Large intestine (tissue), 3 donors: ENCODE data around the gene PTPRN2. TPM values are rescaled to one million over a fixed set of nuclear protein-coding genes. Genes with fewer than 3 reads are reported as not detected.

Experiments
- DNase-seq, 2 donors: peaks; one replicate each; pipeline versions ENCODE4 v3.0.0 to v3.0.0-alpha.2; 2013
- H3K27ac ChIP-seq: one replicate; pipeline ENCODE4 v1.5.1; 2013; ENCODE audit warnings: low read length
- H3K27me3 ChIP-seq: 2 replicates; pipeline ENCODE4 v1.6.1; 2013; ENCODE audit warnings: low read length; ENCODE audit not compliant: control insufficient read depth, insufficient read depth
- H3K36me3 ChIP-seq: 2 replicates; pipeline ENCODE4 v1.6.1; 2013; ENCODE audit warnings: low read length; ENCODE audit not compliant: control insufficient read depth, insufficient read depth
- H3K4me1 ChIP-seq: one replicate; pipeline ENCODE4 v1.6.1; 2013; ENCODE audit warnings: low read length; ENCODE audit not compliant: control insufficient read depth, insufficient read depth
- H3K4me3 ChIP-seq: one replicate; pipeline ENCODE4 v1.5.1; 2013; ENCODE audit warnings: low read length
- H3K9me3 ChIP-seq: one replicate; pipeline ENCODE4 v1.6.1; 2013; ENCODE audit warnings: mild to moderate bottlenecking, low read depth, low read length, moderate library complexity; ENCODE audit not compliant: control insufficient read depth
- WGBS: methylation state at CpG from one replicate; pipeline ENCODE4 v1.1.5; 2013; ENCODE audit warnings: low lambda C conversion rate; ENCODE audit not compliant: insufficient coverage; 5-methylcytosine and 5-hydroxymethylcytosine counted together
- polyA plus RNA-seq: library from polyadenylated mRNA; unstranded; fragments of 120-200 nt; gene quantifications from one replicate; pipeline ENCODE4 v1.2.1, GENCODE V29; 2013

PTPRN2 gene
- polyA plus RNA-seq, 1 donor: 13.4 TPM

GRCh38 chr7:158576050-158576762, 11.4 kb downstream of the PTPRN2 start:
- Histone ChIP-seq H3K4me3 (no peak overlapping the region), H3K36me3 (no peaks in the 10 kb centered on the region), H3K27ac (no peak overlapping the region), H3K9me3 (peaks cover 8% of the 10 kb centered on the region), H3K4me1 (peaks cover 3% of the 10 kb centered on the region), H3K27me3 (no peaks in the 10 kb centered on the region)
- no peak for DNase-seq
- WGBS: no CpG with 5 or more reads among the region's 11 CpGs

- Histone ChIP-seq H3K36me3 (no peaks in the 10 kb centered on the region), H3K4me1 (no peaks in the 10 kb centered on the region), H3K27me3 (peaks cover 14% of the 10 kb centered on the region), H3K27ac (no peak overlapping the region), H3K4me3 (no peak overlapping the region), H3K9me3 (no peaks in the 10 kb centered on the region)
- no peak for DNase-seq
- no CpG with 5 or more reads among the region's 8 CpGs for WGBS
These were observed 13.2 kb downstream of the PTPRN2 start for GRCh38 chr7:158574308-158575036.

- Histone ChIP-seq H3K9me3 (peaks cover 5% of the 10 kb centered on the region), H3K27ac (no peak overlapping the region), H3K4me1 (no peaks in the 10 kb centered on the region), H3K27me3 (peaks cover 22% of the 10 kb centered on the region), H3K36me3 (no peaks in the 10 kb centered on the region), H3K4me3 (no peak overlapping the region)
- no CpG with 5 or more reads among the region's 4 CpGs for WGBS
- DNase-seq: no peak
These were observed 14.3 kb downstream of the PTPRN2 start for GRCh38 chr7:158573310-158573709.

GRCh38 chr7:158572000-158572828, 15.4 kb downstream of the PTPRN2 start:
- H3K4me1 ChIP-seq: no peaks in the 10 kb centered on the region
- H3K4me3 ChIP-seq: no peak overlapping the region
- DNase-seq: no peak
- H3K9me3 ChIP-seq: peaks cover 5% of the 10 kb centered on the region
- peaks cover 22% of the 10 kb centered on the region for H3K27me3 ChIP-seq
- H3K36me3 ChIP-seq: no peaks in the 10 kb centered on the region
- no CpG with 5 or more reads among the region's 7 CpGs for WGBS
- H3K27ac ChIP-seq: no peak overlapping the region

GRCh38 chr7:158570449-158571170, 17.0 kb downstream of the PTPRN2 start:
- Histone ChIP-seq H3K27me3 (peaks cover 25% of the 10 kb centered on the region), H3K36me3 (no peaks in the 10 kb centered on the region), H3K27ac (no peak overlapping the region), H3K4me1 (no peaks in the 10 kb centered on the region), H3K4me3 (no peak overlapping the region), H3K9me3 (peaks cover 5% of the 10 kb centered on the region)
- no peak for DNase-seq
- WGBS: 100% methylated on average over 2 of the region's 44 CpGs

GRCh38 chr7:158569858-158570323, 17.7 kb downstream of the PTPRN2 start:
- Histone ChIP-seq H3K36me3 (no peaks in the 10 kb centered on the region), H3K27me3 (peaks cover 25% of the 10 kb centered on the region), H3K4me1 (no peaks in the 10 kb centered on the region), H3K9me3 (peaks cover 5% of the 10 kb centered on the region), H3K4me3 (no peak overlapping the region), H3K27ac (no peak overlapping the region)
- DNase-seq: peak in 1 of 2 donors; percentile 24
- WGBS: no CpG with 5 or more reads among the region's 53 CpGs

GRCh38 chr7:158568974-158569857, 18.4 kb downstream of the PTPRN2 start:
- peaks cover 25% of the 10 kb centered on the region for H3K27me3 ChIP-seq
- WGBS: no CpG with 5 or more reads among the region's 67 CpGs
- H3K9me3 ChIP-seq: peaks cover 5% of the 10 kb centered on the region
- no peak overlapping the region for H3K27ac ChIP-seq
- H3K4me1 ChIP-seq: no peaks in the 10 kb centered on the region
- no peak for DNase-seq
- H3K36me3 ChIP-seq: no peaks in the 10 kb centered on the region
- no peak overlapping the region for H3K4me3 ChIP-seq

- Histone ChIP-seq H3K27me3 (peaks cover 25% of the 10 kb centered on the region), H3K4me1 (no peaks in the 10 kb centered on the region), H3K27ac (no peak overlapping the region), H3K4me3 (no peak overlapping the region), H3K9me3 (peaks cover 5% of the 10 kb centered on the region), H3K36me3 (no peaks in the 10 kb centered on the region)
- no peak for DNase-seq
- WGBS: no CpG with 5 or more reads among the region's 8 CpGs
These were observed 20.4 kb downstream of the PTPRN2 start for GRCh38 chr7:158567153-158567603.

- no peaks in the 10 kb centered on the region for H3K4me1 ChIP-seq
- H3K9me3 ChIP-seq: peaks cover 5% of the 10 kb centered on the region
- no CpG with 5 or more reads among the region's 7 CpGs for WGBS
- H3K27ac ChIP-seq: no peak overlapping the region
- H3K27me3 ChIP-seq: peaks cover 12% of the 10 kb centered on the region
- H3K36me3 ChIP-seq: no peaks in the 10 kb centered on the region
- no peak overlapping the region for H3K4me3 ChIP-seq
- no peak for DNase-seq
These were observed 23.0 kb downstream of the PTPRN2 start for GRCh38 chr7:158564663-158565035.
